Gastrocnemius medialis (tissue), 4 donors: ENCODE results near the gene YTHDF1. TPM values are rescaled to one million over a fixed set of nuclear protein-coding genes. Genes with fewer than 3 reads are reported as not detected.

Experiments used
- ATAC-seq, 2 donors: fragments of 150-250 bp; one replicate each; pipeline ENCODE4 v1.9.1; 2016
- DNase-seq, 2 donors: peaks; one replicate each; pipeline ENCODE4 v3.0.0-alpha.2; 2019
- H3K27ac ChIP-seq, 4 donors: fragments of 200-600 bp; sonication (generic); 1 replicate in 1 of 4; 2 replicates in 3 of 4; pipeline ENCODE4 v1.5.1; 2016 to 2018; ENCODE audit warnings: mild to moderate bottlenecking in 2 of 4, moderate library complexity in 1 of 4
- H3K27me3 ChIP-seq, 3 donors: fragments of 200-600 bp; sonication (generic) in 2 of 3; 1 replicate in 1 of 3; 2 replicates in 2 of 3; pipeline versions ENCODE4 v1.5.1 to v1.6.0; 2016 to 2019; ENCODE audit warnings: mild to moderate bottlenecking in 1 of 3, moderate library complexity in 1 of 3
- H3K36me3 ChIP-seq, 2 donors: fragments of 200-600 bp; sonication (generic) in 1 of 2; one replicate each; pipeline ENCODE4 v1.5.1; 2017 to 2018
- H3K4me1 ChIP-seq, 2 donors: fragments of 200-600 bp; sonication (generic) in 1 of 2; one replicate each; pipeline ENCODE4 v1.5.1; 2016 to 2017; ENCODE audit warnings: mild to moderate bottlenecking in 2 of 2
- H3K4me3 ChIP-seq, 4 donors: fragments of 200-600 bp; sonication (generic) in 3 of 4; 1 replicate in 1 of 4; 2 replicates in 3 of 4; pipeline ENCODE4 v1.5.1; 2016 to 2019; ENCODE audit warnings: mild to moderate bottlenecking in 2 of 4
- H3K9me3 ChIP-seq, 3 donors: fragments of 200-600 bp; sonication (generic) in 2 of 3; 1 replicate in 1 of 3; 2 replicates in 2 of 3; pipeline ENCODE4 v1.5.1; 2016 to 2019
- POLR2A ChIP-seq, 2 donors: fragments of 450-650 bp; IDR thresholded peaks; one replicate each; pipeline ENCODE4 v1.6.1; 2017; ENCODE audit warnings: antibody characterized with exemption in 2 of 2, mild to moderate bottlenecking in 2 of 2, moderate library complexity in 2 of 2
- in situ Hi-C, 4 donors: fragments of 200-750 bp; cut with MboI; loops; one replicate each; pipeline versions ENCODE4 v1.15.0 to v1.8.0; 2017; ENCODE audit warnings: low sequenced_read_pairs in 4 of 4
- intact Hi-C: fragments of 100-400 bp; cut with DNase I; formaldehyde crosslinking; loops from one replicate; pipeline ENCODE4 v1.15.1; 2023; ENCODE audit warnings: low total_unique reads
- total RNA-seq, 4 donors: library from RNA; depleted of rRNA; stranded (reverse); fragments of >200 nt; gene quantifications; one replicate each; pipeline versions ENCODE4 v1.1.0 to v1.2.3, GENCODE V29; 2016
- TF ChIP-seq, protein P1 (sequence below), 5 experiments: fragments of 450-650 bp in 3 of 5; fragments of 200-600 bp in 2 of 5; sonication (generic) in 2 of 5; IDR thresholded peaks in 4 of 5; conservative IDR thresholded peaks in 1 of 5; 1 replicate in 4 of 5; 2 replicates in 1 of 5; pipeline ENCODE4 v1.5.1; 2016 to 2019; ENCODE audit warnings: antibody characterized with exemption in 5 of 5, mild to moderate bottlenecking in 3 of 5, moderate library complexity in 3 of 5

Gene YTHDF1
- total RNA-seq, 4 donors from 2014 or later, result 37.1 to 45.7 (median 40.4) TPM

DNA sequence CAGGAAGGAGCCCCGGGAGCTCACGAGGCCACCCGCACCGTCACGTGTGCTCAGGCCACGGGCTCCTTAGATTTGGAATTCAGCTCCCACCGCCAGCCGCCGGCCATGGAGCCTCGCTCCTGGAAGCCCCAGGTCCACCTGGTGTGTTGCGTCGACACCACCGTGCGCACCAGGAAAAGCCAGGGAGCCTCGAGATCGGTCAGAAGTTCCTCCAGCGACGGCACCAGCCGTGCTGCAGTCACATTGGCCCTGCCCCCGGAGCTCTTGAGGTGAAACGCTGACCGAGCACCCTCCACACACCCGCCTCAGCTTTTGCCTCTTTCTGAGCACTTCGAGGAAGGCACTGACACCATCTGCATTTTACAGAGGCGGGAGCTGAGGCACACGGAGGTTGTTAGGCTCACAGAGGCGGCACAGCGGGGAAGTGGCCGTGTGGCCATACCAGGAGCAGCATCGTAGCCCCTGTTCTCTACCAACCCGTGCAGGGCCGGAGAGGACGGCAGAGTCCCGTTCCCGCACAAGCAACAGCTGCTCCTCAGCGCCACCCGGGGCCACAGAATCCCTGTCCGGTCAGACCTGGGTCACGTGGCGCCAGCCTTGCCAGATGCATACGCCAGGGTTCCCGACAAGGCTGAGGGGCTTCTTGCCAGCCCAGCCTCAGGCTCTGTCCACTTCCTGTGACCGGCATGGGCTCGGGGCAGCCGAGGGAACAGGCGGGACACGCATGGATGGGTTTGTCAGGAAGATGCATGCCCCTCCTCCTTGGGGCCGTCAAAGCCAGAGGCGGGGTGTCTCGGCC lies 30.8 kb upstream of the YTHDF1 start:
- no peak for DNase-seq
- TF ChIP-seq, protein P1, sequence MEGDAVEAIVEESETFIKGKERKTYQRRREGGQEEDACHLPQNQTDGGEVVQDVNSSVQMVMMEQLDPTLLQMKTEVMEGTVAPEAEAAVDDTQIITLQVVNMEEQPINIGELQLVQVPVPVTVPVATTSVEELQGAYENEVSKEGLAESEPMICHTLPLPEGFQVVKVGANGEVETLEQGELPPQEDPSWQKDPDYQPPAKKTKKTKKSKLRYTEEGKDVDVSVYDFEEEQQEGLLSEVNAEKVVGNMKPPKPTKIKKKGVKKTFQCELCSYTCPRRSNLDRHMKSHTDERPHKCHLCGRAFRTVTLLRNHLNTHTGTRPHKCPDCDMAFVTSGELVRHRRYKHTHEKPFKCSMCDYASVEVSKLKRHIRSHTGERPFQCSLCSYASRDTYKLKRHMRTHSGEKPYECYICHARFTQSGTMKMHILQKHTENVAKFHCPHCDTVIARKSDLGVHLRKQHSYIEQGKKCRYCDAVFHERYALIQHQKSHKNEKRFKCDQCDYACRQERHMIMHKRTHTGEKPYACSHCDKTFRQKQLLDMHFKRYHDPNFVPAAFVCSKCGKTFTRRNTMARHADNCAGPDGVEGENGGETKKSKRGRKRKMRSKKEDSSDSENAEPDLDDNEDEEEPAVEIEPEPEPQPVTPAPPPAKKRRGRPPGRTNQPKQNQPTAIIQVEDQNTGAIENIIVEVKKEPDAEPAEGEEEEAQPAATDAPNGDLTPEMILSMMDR (IDR thresholded peaks at IDR 0.05 in 4 of 5, conservative IDR thresholded peaks at IDR 0.05 in 1 of 5), result no peak
- no peak for TF ChIP-seq POLR2A (IDR thresholded peaks at IDR 0.05)
- no peaks in the 10 kb centered on the region for H3K9me3 ChIP-seq
- in situ Hi-C loops (no loop called here), intact Hi-C loops (no loop called here)
- no peak for ATAC-seq
- no peaks in the 10 kb centered on the region for H3K4me1 ChIP-seq
- H3K36me3 ChIP-seq, result no peaks in the 10 kb centered on the region
- H3K27me3 ChIP-seq, result peaks cover 15 to 26% (median 17%) of the 10 kb centered on the region in 3 donors
- no peak overlapping the region for H3K27ac ChIP-seq
- H3K4me3 ChIP-seq, result no peak overlapping the region

DNA sequence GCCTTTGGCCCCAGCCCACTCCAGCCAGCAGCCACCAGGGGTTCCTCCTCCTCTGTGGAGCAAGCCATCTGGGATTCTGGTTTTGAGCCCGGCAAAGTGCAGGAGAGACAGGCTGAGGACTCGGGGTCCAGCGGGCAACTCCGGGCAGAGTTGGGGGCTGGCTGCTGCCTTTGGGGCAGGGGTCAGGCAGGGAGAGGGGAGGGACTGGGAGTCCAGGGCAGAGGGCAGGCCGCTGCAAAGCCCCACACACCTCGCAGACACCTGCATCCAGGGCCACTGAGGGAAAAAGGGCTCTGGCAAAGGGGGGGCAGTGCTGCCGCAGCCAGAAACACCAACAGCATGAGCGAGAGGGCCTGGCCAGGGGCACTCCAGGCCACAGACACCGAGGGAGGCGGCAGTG lies 28.5 kb upstream of the YTHDF1 start:
- DNase-seq (no peak), ATAC-seq (no peak)
- Histone ChIP-seq H3K27ac (no peak overlapping the region), H3K9me3 (no peaks in the 10 kb centered on the region), H3K36me3 (no peaks in the 10 kb centered on the region), H3K27me3 (peaks cover 9 to 21% (median 12%) of the 10 kb centered on the region in 3 donors), H3K4me3 (no peak overlapping the region), H3K4me1 (no peaks in the 10 kb centered on the region)
- in situ Hi-C loops (no loop called here), intact Hi-C loops (no loop called here)
- TF ChIP-seq POLR2A (IDR thresholded peaks at IDR 0.05), result no peak
- TF ChIP-seq, protein P1 (IDR thresholded peaks at IDR 0.05 in 4 of 5, conservative IDR thresholded peaks at IDR 0.05 in 1 of 5), result no peak

DNA sequence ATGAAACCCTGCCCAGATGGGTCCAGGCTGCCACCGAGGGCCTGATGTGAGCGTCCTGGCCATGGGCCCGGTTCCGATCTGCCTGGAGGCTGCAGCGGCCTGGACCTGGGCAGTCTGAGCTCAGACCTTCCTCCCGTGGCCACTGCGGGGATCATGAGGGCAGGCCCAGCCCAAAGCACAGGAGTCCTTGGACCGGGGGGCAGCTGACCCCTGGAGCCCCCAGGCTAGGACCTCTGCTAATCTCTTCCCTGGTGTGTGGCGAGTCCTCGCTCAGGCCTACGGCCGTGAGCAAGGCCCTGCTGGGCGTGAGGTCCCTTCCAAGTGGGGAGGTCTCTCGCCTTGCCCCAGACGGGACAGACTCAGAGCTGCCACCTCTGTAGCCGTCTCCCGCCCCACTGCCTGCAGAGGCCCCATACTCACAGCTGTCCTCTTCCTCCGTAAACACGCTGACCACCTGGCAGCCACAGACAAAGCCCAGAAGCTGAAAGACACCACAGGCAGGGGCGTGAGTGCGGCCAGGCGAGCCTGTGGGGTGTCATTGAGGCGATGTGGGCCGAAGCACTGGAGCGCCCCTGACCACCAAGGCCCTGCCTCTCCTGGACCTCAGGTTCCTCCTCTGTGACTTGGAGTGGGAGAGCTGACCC lies 27.8 kb upstream of the YTHDF1 start:
- H3K9me3 ChIP-seq, result no peaks in the 10 kb centered on the region
- peaks cover 7 to 14% (median 8%) of the 10 kb centered on the region in 3 donors for H3K27me3 ChIP-seq
- no peak overlapping the region for H3K4me3 ChIP-seq
- TF ChIP-seq POLR2A (IDR thresholded peaks at IDR 0.05), result no peak
- TF ChIP-seq, protein P1 (IDR thresholded peaks at IDR 0.05 in 4 of 5, conservative IDR thresholded peaks at IDR 0.05 in 1 of 5), result no peak
- H3K36me3 ChIP-seq, result no peaks in the 10 kb centered on the region
- intact Hi-C loops, result no loop called here
- in situ Hi-C loops, result no loop called here
- ATAC-seq (no peak), DNase-seq (no peak)
- H3K4me1 ChIP-seq, result no peaks in the 10 kb centered on the region
- no peak overlapping the region for H3K27ac ChIP-seq

DNA sequence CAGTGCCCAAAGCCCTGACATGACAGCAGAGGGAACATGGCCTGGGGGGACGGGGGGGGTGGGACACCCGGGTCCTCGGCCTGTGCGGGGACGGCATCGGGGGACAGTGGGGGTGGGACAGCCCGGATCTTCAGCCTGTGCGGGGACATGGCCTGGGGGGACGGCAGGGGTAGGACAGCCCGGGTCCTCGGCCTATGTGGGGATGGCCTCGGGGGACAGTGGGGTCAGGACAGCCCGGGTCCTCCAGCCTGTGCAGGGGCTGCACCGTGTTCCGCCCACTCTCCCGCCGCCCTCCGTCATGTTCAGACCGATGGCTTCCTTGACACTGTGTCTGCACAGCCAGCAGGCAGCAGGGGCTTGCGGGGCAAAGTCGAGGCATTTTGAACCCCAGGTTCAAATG lies 26.8 kb upstream of the YTHDF1 start:
- ATAC-seq (no peak), DNase-seq (no peak)
- Histone ChIP-seq H3K9me3 (no peaks in the 10 kb centered on the region), H3K4me3 (no peak overlapping the region), H3K27me3 (peaks cover 0 to 8% (median 6%) of the 10 kb centered on the region in 3 donors), H3K4me1 (no peaks in the 10 kb centered on the region), H3K27ac (no peak overlapping the region), H3K36me3 (no peaks in the 10 kb centered on the region)
- in situ Hi-C loops (no loop called here), intact Hi-C loops (no loop called here)
- TF ChIP-seq, protein P1 (IDR thresholded peaks at IDR 0.05 in 4 of 5, conservative IDR thresholded peaks at IDR 0.05 in 1 of 5), result no peak
- TF ChIP-seq POLR2A (IDR thresholded peaks at IDR 0.05), result no peak
